Measurements from ENCODE around the gene LLGL1. TPM values are rescaled to one million over a fixed set of nuclear protein-coding genes. Genes with fewer than 3 reads are reported as not detected.
A peak's percentile ranks its signal among the peaks of the same experiment; 100 is the strongest.

The LLGL1 gene
- total RNA-seq, 4 donors from 2014 or later: 7.5 to 19.0 (median 15.4) TPM

- peaks cover 0 to 80% (median 27%) of the 10 kb centered on the region in 4 donors for H3K4me1 ChIP-seq
- no peak for DNase-seq
- TF ChIP-seq CTCF (IDR thresholded peaks at IDR 0.05): no peak
- no peak for TF ChIP-seq POLR2A (IDR thresholded peaks at IDR 0.05)
- peaks cover 0 to 9% (median 0%) of the 10 kb centered on the region in 3 donors for H3K36me3 ChIP-seq
- H3K27ac ChIP-seq: no peak overlapping the region
- H3K4me3 ChIP-seq: peak overlapping the region; percentile 5 to 92 (median 89)
- no peaks in the 10 kb centered on the region for H3K9me3 ChIP-seq
- no peaks in the 10 kb centered on the region for H3K27me3 ChIP-seq
Observed at GRCh38 chr17:18187226-18187625, 38.2 kb upstream of the LLGL1 start.

GRCh38 chr17:18187821-18188761 is 37.3 kb upstream of the LLGL1 start:
- H3K4me1 ChIP-seq: peaks cover 0 to 75% (median 26%) of the 10 kb centered on the region in 4 donors
- H3K27me3 ChIP-seq: no peaks in the 10 kb centered on the region
- DNase-seq: no peak
- H3K36me3 ChIP-seq: peaks cover 0 to 13% (median 0%) of the 10 kb centered on the region in 3 donors
- no peaks in the 10 kb centered on the region for H3K9me3 ChIP-seq
- peak overlapping the region; percentile 5 to 92 (median 89) for H3K4me3 ChIP-seq
- no peak overlapping the region for H3K27ac ChIP-seq
- TF ChIP-seq CTCF (IDR thresholded peaks at IDR 0.05) (no peak), POLR2A (IDR thresholded peaks at IDR 0.05) (no peak)

- peaks cover 0 to 66% (median 24%) of the 10 kb centered on the region in 4 donors for H3K4me1 ChIP-seq
- H3K4me3 ChIP-seq: no peak overlapping the region
- H3K9me3 ChIP-seq: no peaks in the 10 kb centered on the region
- DNase-seq: no peak
- H3K27ac ChIP-seq: peak overlapping the region in 1 of 4 donors; percentile 14
- H3K27me3 ChIP-seq: no peaks in the 10 kb centered on the region
- TF ChIP-seq CTCF (IDR thresholded peaks at IDR 0.05) (no peak), POLR2A (IDR thresholded peaks at IDR 0.05) (no peak)
- H3K36me3 ChIP-seq: peaks cover 0 to 32% (median 0%) of the 10 kb centered on the region in 3 donors
Observed at GRCh38 chr17:18190628-18191235, 34.7 kb upstream of the LLGL1 start.

GRCh38 chr17:18191236-18191667 is 34.2 kb upstream of the LLGL1 start:
- H3K9me3 ChIP-seq: no peaks in the 10 kb centered on the region
- no peak for DNase-seq
- H3K27ac ChIP-seq: peak overlapping the region in 1 of 4 donors; percentile 25
- TF ChIP-seq CTCF (IDR thresholded peaks at IDR 0.05) (no peak), POLR2A (IDR thresholded peaks at IDR 0.05) (no peak)
- H3K36me3 ChIP-seq: peaks cover 0 to 37% (median 0%) of the 10 kb centered on the region in 3 donors
- peaks cover 0 to 61% (median 23%) of the 10 kb centered on the region in 4 donors for H3K4me1 ChIP-seq
- H3K4me3 ChIP-seq: no peak overlapping the region
- no peaks in the 10 kb centered on the region for H3K27me3 ChIP-seq

GRCh38 chr17:18191967-18192366 is 33.5 kb upstream of the LLGL1 start:
- peaks cover 0 to 44% (median 0%) of the 10 kb centered on the region in 3 donors for H3K36me3 ChIP-seq
- DNase-seq: no peak
- TF ChIP-seq CTCF (IDR thresholded peaks at IDR 0.05) (no peak), POLR2A (IDR thresholded peaks at IDR 0.05) (no peak)

More at GRCh38 chr17:18191967-18192366, 33.5 kb upstream of the LLGL1 start:
- Histone ChIP-seq H3K27me3 (no peaks in the 10 kb centered on the region), H3K4me1 (peaks cover 0 to 53% (median 20%) of the 10 kb centered on the region in 4 donors), H3K27ac (no peak overlapping the region), H3K9me3 (no peaks in the 10 kb centered on the region), H3K4me3 (no peak overlapping the region)
